ENCODE measurements around the gene HOMEZ. TPM values are rescaled to one million over a fixed set of nuclear protein-coding genes. Genes with fewer than 3 reads are reported as not detected.
A peak's percentile ranks its signal among the peaks of the same experiment; 100 is the strongest.
"Not testable (repeated sequence)": the region's sequence is repeated elsewhere in the genome, so short reads cannot be mapped to it uniquely, and the experiment has no call there.

Gene HOMEZ
- total RNA-seq, 1 donor from 2014 or later, result 7.3 TPM

GRCh38 chr14:23243066-23243465 is 42.9 kb downstream of the HOMEZ start:
- TF ChIP-seq CTCF (IDR thresholded peaks at IDR 0.05), result no peak
- intact Hi-C loops (cut with DNase I), result no loop called here
- no peak for DNase-seq (ENCODE audit: low spot score in 2 of 2)
- H3K27me3 ChIP-seq, result no peaks in the 10 kb centered on the region
- no peak overlapping the region for H3K27ac ChIP-seq
- H3K9me3 ChIP-seq, result no peaks in the 10 kb centered on the region
- H3K4me1 ChIP-seq, result no peaks in the 10 kb centered on the region
- no peak overlapping the region for H3K4me3 ChIP-seq
- H3K36me3 ChIP-seq, result no peaks in the 10 kb centered on the region

- no peak for TF ChIP-seq CTCF (IDR thresholded peaks at IDR 0.05)
- H3K27me3 ChIP-seq, result no peaks in the 10 kb centered on the region
- DNase-seq (ENCODE audit: low spot score in 2 of 2), result no peak
- H3K27ac ChIP-seq, result no peak overlapping the region
- H3K36me3 ChIP-seq, result no peaks in the 10 kb centered on the region
- no peak overlapping the region for H3K4me3 ChIP-seq
- intact Hi-C loops (cut with DNase I), result no loop called here
- H3K9me3 ChIP-seq, result no peaks in the 10 kb centered on the region
- H3K4me1 ChIP-seq, result no peaks in the 10 kb centered on the region
Measured at GRCh38 chr14:23242076-23242475, 43.9 kb downstream of the HOMEZ start.

GRCh38 chr14:23241061-23241715 is 44.7 kb downstream of the HOMEZ start:
- H3K4me3 ChIP-seq; DNase-seq (ENCODE audit: low spot score in 2 of 2); intact Hi-C loops (cut with DNase I); H3K27me3 ChIP-seq; H3K4me1 ChIP-seq; H3K9me3 ChIP-seq; H3K36me3 ChIP-seq; H3K27ac ChIP-seq: not testable (repeated sequence)

GRCh38 chr14:23240661-23241060 is 45.3 kb downstream of the HOMEZ start:
- no peaks in the 10 kb centered on the region for H3K27me3 ChIP-seq
- H3K4me1 ChIP-seq, result no peaks in the 10 kb centered on the region
- no peak overlapping the region for H3K27ac ChIP-seq
- H3K36me3 ChIP-seq, result no peaks in the 10 kb centered on the region
- TF ChIP-seq CTCF (IDR thresholded peaks at IDR 0.05), result no peak
- no peak overlapping the region for H3K4me3 ChIP-seq
- intact Hi-C loops (cut with DNase I), result no loop called here
- no peaks in the 10 kb centered on the region for H3K9me3 ChIP-seq
- DNase-seq (ENCODE audit: low spot score in 2 of 2), result no peak

- H3K36me3 ChIP-seq, result no peaks in the 10 kb centered on the region
- TF ChIP-seq CTCF (IDR thresholded peaks at IDR 0.05), result no peak
- peak; percentile 39 to 90 for DNase-seq (ENCODE audit: low spot score in 2 of 2)
- no peaks in the 10 kb centered on the region for H3K9me3 ChIP-seq
- no peaks in the 10 kb centered on the region for H3K4me1 ChIP-seq
- intact Hi-C loops (cut with DNase I), result no loop called here
- H3K27me3 ChIP-seq, result no peaks in the 10 kb centered on the region
- H3K4me3 ChIP-seq, result peak within 1 kb of the TSS; percentile 6 to 35
- no peak within 1 kb of the TSS for H3K27ac ChIP-seq
Measured at GRCh38 chr14:23237772-23238594, 47.9 kb downstream of the HOMEZ start, which contains the start of gene RNF212B. RNF212B (plus strand) TSS chr14:23237936; CDS start chr14:23240346, 2,410 bp downstream.

GRCh38 chr14:23232241-23232808 is 53.6 kb downstream of the HOMEZ start:
- H3K4me1 ChIP-seq; DNase-seq (ENCODE audit: low spot score in 2 of 2); H3K36me3 ChIP-seq; intact Hi-C loops (cut with DNase I); H3K27ac ChIP-seq; H3K9me3 ChIP-seq; H3K4me3 ChIP-seq; H3K27me3 ChIP-seq: not testable (repeated sequence)

Measured in ascending aorta (tissue), 2 donors.